A673 (cell line): ENCODE results near the gene ZBTB1.

Experiments
- EZH2 ChIP-seq: fragments of 200-600 bp; sonication (generic); IDR thresholded peaks from 2 replicates; pipeline ENCODE4 v1.6.1; 2017; ENCODE audit warnings: borderline replicate concordance, low read depth, mild to moderate bottlenecking, mixed read lengths, antibody characterized with exemption, low read length; ENCODE audit not compliant: poor library complexity, severe bottlenecking
- TF ChIP-seq, protein P1 (sequence below): fragments of 300-800, 200-600 bp; sonication (generic); conservative IDR thresholded peaks from 2 replicates; pipeline ENCODE4 v1.5.1; 2017; ENCODE audit warnings: low read depth, mild to moderate bottlenecking, antibody characterized with exemption, low read length, moderate library complexity, mixed read lengths

DNA sequence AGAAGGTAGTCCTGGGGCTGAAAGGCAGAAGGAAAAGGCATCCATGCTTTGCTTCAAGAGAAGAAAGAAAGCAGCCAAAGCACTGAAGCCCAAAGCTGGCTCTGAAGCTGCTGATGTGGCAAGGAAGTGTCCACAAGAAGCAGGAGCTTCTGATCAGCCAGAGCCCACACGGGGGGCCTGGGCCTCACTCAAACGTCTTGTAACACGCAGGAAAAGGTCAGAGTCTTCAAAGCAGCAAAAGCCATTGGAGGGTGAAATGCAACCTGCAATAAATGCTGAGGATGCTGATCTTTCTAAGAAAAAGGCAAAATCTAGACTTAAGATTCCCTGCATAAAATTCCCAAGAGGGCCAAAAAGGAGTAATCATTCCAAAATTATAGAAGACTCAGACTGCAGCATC, 36.1 kb upstream of the ZBTB1 start:
- TF ChIP-seq, protein P1, sequence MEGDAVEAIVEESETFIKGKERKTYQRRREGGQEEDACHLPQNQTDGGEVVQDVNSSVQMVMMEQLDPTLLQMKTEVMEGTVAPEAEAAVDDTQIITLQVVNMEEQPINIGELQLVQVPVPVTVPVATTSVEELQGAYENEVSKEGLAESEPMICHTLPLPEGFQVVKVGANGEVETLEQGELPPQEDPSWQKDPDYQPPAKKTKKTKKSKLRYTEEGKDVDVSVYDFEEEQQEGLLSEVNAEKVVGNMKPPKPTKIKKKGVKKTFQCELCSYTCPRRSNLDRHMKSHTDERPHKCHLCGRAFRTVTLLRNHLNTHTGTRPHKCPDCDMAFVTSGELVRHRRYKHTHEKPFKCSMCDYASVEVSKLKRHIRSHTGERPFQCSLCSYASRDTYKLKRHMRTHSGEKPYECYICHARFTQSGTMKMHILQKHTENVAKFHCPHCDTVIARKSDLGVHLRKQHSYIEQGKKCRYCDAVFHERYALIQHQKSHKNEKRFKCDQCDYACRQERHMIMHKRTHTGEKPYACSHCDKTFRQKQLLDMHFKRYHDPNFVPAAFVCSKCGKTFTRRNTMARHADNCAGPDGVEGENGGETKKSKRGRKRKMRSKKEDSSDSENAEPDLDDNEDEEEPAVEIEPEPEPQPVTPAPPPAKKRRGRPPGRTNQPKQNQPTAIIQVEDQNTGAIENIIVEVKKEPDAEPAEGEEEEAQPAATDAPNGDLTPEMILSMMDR = no peak
- TF ChIP-seq EZH2 = no peak
